ENCODE results near the gene COPS2.

DNA sequence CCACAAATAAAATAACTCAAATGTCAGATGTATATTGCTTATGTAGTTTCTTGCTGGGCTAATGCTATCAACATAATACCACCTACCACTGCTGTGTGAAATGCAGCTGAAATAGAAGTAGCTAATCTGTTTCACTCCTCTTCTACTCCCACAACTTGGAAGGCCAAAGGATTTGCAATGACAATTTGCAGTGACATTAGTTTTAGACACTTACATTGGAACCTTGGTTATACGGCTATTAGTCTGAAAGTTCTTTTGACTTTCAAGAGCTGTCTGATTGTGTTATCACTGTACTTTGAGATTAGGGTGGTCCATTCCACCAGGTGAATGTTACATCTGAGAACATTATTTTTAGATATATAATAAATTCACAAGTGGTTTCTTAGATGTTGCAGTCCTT lies 33.5 kb downstream of the COPS2 start:
- TF ChIP-seq POLR2A (IDR thresholded peaks at IDR 0.05; ENCODE audit: low read length) = no peak
- TF ChIP-seq GATA1 (IDR thresholded peaks at IDR 0.05; ENCODE audit: low read depth, low read length) = no peak
